ENCODE results near the gene GAST.
"Not testable (repeated sequence)": the region's sequence is repeated elsewhere in the genome, so short reads cannot be mapped to it uniquely, and the experiment has no call there.

GAST gene

DNA sequence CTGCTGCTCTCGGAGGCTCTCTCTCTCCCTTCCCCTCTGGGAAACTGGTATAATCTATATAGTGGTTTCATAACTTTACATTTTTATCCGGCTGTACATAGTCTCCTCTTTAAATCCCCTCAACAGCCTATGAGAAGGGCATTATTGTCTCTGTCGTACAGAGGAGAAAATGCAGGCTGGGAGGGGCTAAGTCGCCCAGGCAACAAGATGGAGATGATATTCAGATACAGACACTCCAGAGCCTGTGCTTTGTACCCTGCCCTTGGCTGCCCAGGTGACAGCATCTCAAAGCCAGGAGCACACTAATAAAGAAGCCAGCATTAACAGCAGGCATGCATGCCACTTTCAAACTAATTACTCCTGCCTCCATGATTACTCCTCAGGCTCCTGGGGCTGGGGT lies 28.1 kb upstream of the GAST start:
- no peak for DNase-seq

DNA sequence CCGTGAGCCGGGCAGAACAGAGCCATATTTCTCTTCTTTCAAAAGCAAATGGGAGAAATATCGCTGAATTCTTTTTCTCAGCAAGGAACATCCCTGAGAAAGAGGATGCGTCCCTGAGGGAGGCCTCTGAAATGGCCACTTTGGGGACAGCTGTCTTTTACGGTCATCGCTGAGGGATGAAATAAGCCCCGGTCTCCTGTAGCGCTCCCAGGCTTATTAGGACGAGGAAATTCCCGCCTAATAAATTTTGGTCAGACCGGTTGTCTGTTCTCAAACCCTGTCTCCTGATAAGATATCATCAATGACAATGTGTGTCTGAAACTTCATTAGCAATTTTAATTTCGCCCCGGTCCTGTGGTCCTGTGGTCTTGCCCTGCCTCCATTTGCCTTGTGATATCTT lies 26.4 kb upstream of the GAST start:
- DNase-seq, result not testable (repeated sequence)

DNA sequence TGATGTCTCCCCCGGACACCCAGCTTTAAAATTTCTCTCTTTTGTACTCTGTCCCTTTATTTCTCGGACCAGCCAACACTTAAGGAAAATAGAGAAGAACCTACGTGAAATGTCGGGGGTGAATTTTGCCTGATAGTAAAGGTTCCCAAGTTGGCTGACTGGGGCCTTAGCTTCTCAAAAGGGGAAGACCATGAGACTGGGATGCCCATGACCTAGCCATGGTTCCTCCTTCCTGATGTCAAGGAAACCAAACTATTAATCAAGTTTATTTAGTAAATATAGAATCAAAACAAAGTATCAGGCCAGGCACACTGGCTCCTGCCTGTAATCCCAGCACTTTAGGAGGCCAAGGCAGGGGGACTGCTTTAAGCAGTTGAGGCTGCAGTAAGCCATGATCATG lies 25.9 kb upstream of the GAST start:
- DNase-seq, result no peak

DNA sequence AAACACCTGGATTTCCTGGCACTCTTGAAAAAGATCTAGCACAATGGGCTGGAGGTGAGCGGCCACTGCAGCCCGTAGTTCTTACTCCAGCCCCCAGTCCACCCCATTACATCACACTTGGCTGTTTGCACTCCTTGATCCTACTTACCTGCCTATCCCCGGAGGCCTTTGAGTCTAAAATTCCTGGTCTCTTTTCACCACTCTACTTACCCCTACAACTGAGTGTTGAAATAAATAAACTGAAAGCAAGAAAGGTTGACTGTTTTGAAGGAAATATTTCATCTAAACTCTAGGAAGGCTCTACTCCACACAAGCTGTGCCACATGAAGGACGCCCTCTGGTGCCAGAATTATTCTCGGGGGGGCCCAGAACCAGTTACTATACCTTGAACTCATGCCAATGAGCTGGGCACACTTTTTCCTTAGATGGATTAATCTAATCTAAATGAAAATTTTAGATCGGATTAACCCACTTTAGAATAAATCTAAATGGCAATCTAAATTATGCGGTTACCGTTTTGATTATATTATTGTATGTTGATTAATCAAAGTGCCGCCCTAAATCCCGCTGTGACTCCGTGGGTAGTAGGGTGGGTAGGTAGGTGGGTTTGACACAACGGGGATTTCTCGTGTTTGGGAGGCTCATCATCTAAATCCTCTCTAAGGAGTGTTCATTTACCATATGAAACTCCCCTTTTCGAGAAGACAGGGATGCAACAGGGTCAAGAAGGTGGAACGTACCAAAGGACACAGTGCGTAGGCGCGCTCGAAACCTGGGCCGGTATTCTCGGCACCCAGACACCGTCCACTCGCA lies 24.1 kb upstream of the GAST start:
- DNase-seq, result peak; percentile 55

DNA sequence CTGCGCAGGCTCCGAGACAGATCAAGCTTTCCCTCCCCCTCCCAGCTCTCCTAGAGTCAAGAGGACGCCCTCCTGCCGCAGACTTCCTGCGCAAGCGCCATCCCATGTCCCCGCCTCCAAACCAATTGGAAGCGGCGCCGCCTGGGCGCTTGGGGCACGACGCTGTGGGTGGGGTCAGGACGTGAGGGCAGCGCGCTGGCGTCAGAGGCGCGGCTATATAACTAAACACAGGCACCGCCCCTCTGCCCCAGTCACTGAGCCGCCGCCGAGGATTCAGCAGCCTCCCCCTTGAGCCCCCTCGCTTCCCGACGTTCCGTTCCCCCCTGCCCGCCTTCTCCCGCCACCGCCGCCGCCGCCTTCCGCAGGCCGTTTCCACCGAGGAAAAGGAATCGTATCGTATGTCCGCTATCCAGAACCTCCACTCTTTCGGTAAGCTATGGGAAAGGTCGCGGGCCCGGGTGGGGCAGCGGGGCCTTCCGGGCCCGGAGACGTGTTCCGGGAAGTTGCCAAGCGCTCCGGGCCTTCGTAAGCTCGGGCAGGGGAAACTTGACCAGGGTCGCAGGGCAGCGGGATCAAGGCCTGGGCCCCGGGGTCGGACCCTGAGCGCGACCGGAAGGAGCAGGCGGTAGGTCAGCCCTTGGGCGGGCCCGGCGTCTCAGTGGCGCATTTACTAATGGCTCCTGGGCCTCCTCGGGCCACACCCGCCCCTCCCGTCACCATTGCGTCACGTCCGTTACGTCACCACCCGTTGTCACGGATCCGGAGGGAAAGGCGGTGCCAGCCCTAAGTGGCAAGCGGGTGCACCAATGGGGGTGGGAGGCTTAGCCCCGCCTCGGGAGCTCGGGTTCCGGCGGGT lies 23.3 kb upstream of the GAST start, which contains the start of gene EIF1:
EIF1 (plus strand) TSS at position 245 of the 856 bp plus-strand sequence; CDS start at position 399, 154 bp downstream.
- peak; percentile 100 for DNase-seq

DNA sequence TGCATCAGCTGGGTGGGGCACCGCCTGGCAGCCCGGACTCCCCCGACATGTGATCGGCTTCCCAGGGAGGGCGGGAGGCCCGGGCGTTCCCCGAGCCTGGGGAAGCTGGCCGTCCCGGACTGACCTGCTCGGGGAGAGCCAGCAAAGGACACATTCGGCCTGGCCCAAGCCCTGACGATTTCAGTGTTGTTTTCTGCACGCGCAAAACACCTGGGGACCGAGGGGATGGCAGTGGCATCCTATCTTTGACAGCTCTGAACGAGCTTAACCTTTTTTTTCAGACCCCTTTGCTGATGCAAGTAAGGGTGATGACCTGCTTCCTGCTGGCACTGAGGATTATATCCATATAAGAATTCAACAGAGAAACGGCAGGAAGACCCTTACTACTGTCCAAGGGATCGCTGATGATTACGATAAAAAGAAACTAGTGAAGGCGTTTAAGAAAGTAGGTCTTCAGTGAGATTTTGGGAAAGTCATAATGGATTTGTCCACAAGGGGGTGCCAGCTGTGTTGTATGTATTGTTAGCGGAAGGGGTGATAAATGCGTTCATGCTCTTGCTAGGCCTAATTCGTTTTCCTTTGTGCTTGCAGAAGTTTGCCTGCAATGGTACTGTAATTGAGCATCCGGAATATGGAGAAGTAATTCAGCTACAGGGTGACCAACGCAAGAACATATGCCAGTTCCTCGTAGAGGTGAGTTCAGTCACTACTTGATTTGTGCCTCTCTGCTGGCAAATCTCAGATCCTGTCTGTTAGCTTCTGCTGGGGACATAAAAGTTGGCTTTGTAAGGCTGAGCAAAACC lies 22.4 kb upstream of the GAST start:
- DNase-seq, result no peak

DNA sequence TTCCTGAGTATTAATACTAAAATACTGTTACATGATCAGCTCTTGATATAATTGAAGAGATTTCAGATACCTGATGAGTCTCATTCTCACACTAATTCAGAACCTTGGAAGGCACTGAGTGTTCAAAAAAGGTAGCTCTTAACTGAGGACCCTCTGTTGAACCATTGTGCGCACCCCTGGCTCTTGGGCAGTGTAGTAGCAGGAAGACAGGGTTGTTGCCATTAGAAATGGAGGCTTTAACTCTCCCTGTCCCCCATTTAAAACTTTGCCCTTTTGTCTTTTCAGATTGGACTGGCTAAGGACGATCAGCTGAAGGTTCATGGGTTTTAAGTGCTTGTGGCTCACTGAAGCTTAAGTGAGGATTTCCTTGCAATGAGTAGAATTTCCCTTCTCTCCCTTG lies 21.6 kb upstream of the GAST start:
- no peak for DNase-seq

DNA sequence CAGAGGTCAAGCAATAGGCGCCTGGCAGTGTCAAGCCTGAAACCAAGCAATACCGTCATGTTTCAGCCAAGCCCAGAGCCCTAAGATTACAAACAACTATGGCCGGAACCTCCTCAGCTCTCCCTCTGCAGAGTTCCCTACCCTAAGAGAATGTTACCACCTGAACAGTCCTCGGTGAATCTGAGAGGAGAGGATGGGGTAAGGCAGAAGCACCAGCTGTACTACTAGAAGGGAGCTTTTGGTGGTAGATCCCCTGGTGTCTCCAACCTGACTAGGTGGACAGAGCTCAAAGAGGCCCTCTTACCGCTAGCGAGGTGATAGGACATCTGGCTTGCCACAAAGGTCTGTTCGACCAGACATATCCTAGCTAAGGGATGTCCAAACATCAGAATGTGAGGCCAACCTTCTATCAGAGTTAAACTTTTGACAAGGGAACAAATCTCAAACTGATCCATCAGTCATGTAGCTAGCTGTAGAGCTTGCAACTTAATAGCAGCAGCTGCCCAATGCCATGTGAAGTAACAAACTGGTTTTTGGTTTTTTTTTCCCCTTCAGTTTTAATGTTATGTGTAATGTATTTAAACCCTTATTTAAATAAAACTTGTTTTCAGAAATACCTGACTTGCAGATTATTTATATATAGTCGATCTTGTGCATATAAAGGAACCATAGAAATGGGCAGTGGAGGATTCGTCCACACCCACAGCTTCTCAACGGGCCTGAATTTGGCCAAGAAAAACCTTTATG lies 20.9 kb upstream of the GAST start:
- no peak for DNase-seq

DNA sequence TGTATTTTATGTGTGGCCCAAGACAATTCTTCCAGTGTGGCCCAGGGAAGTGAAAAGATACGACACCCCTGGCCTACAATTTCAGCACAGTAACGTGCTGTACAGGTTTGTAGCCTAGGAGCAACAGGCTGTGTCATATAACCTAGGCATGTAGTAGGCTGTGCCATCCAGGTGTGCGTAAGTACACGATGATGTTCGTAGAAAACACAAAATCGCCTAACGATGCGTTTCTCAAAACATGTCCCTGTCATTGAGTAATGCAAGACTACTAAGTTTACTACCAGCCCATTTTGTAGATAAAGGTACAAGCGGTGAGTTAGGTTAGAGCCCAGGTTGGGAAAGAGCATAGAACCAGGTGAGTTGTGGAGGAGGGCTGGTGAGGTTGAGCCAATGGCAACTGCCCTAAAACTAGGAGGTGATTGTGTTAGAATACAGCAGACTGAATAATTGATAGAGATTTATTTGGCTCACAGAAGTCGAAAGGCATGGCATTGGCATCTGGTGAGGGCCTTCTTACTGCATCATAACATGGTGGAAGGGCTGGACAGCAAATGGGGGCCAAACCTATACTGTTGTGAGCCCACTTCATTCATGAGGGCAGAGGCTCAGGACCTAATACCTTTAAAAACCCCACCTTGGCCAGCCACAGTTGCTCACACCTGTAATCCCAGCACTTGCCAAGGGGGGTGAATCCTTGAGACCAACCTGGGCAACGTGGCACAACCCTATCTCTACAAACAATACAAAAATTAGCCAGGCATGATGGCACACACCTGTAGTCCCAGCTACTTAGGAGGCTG lies 19.2 kb upstream of the GAST start:
- DNase-seq, result no peak

DNA sequence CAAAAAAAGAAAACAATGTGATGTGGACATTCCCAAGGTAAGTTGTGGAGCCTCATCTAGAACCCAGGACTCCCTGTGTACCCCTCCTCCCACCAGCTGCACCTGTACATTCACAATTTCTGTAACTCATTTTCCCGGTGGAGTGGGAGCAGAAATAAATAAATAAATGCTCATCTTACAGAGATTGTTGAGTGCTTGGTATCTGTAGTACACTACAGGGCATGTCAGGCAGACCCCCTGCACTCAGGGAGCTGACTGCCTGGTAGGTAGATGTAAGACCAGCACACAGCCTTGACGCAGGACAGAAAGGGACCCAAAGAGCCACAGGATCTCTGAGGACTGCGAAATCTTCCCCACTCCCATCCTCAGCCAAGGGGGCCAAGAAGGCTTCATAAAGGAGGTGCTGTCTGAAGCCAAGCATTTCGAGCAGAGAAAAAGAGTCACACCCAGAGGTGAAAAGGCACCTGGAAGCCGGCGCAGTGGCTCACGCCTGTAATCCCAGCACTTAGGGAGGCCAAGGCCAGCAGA lies 16.9 kb upstream of the GAST start:
- DNase-seq, result no peak

DNA sequence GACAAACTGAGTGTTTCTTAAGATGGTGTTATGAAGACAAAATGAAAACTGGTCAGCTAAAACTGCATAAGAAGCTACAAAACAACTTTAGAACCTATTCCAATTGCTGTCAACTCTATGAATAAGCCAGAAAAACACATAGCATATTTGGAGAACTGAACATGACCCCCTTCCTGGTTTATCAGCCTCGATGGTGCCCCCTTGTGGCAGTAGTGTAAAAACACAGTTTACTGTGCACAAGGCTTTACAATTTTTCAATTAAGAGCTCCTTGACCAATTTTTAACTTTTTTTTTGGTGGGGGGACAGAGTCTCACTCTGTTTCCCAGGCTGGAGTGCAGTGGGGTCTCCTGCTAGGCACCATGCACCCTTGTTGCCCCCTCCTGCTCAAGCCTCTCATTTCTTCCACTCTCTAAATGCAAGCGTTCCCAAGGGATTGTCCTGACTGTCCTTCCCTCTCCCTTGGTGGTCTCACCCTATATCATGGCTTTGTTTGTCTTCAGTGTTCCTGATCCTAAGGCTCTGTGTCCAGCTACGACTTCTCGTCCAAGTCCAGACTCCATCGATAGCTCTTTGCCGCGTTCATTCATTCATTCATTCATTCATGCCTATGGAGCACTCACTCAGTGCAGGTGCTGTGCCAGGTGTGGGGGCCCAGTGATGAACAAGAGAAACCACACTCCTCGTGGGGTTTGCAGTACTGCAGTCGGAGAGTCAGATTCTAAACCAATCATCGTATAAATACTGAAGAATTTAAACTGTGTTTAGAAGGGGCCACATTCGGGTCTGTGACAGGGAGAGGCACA lies 16.0 kb upstream of the GAST start:
- DNase-seq, result peak; percentile 67

DNA sequence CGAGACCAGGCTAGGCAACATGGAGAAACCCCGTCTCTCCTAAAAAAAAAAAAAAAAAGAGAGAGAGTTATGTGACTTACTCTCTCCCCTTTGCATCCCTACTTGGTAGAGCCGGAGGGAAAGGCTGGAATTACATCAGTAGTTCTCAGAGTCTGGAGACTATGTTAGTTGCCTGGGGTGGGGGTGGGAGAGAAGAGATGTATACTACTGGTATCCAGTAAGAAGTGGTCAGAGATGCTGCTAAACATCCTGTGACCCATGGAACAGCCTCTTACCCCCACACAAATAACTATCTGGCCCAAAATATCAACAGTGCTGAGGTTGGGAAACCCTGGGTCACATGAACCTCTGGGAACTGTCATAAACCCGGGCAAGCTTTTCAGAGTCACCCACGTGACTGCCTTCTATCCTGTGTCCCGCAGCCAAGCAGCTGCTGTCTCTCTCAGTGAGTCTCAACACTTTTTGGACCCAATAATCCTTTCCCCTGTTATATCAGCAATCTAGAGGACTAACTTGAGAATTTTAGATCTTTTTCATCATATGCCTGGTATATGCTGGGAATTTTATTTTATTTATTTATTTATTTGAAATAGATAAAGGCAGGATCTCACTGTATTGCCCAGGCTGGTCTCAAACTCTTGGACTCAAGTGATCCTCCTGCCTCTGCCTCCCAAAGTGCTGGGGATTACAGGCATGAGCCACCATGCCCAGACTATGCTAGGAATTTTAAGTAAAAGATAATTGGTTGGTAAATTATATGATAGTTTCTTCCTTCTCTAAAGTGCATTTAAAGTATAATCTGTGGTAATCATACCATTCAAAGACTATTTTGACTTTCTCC lies 14.8 kb upstream of the GAST start:
- peak; percentile 67 for DNase-seq

DNA sequence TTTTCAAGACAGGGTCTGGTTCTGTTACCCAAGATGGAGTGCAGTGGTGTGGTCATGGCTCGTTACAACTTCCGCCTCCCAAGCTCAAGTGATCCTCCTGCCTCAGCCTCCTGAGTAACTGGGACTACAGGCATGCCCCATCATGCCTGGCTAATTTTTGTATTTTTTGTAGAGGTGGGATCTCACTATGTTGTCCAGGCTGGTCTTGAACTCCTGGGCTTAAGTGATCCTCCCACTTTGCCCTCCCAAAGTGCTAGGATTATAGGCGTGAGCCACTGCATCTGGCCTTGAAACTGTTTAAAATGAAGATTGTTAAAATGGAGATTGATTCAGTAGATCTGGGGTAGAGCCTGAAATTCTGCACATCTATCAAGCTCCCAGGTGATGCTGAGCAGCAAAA lies 11.3 kb upstream of the GAST start:
- not testable (repeated sequence) for DNase-seq

DNA sequence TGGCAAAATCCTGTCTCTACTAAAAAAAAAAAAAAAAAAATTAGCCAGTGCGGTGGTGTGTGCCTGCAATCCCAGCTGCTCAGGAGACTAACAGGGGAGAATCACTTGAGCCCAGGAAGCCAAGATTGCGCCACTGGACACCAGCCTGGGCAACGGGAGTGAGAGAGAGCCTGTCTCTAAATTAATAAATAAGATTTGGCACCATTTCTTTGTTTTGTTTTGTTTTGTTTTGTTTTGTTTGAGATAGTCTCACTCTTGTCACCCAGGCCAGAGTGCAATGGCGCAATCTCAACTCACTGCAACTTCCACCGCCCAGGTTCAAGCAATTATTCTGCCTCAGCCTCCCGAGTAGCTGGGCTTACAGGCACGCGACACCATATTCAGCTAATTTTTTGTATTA lies 9.4 kb upstream of the GAST start:
- no peak for DNase-seq

DNA sequence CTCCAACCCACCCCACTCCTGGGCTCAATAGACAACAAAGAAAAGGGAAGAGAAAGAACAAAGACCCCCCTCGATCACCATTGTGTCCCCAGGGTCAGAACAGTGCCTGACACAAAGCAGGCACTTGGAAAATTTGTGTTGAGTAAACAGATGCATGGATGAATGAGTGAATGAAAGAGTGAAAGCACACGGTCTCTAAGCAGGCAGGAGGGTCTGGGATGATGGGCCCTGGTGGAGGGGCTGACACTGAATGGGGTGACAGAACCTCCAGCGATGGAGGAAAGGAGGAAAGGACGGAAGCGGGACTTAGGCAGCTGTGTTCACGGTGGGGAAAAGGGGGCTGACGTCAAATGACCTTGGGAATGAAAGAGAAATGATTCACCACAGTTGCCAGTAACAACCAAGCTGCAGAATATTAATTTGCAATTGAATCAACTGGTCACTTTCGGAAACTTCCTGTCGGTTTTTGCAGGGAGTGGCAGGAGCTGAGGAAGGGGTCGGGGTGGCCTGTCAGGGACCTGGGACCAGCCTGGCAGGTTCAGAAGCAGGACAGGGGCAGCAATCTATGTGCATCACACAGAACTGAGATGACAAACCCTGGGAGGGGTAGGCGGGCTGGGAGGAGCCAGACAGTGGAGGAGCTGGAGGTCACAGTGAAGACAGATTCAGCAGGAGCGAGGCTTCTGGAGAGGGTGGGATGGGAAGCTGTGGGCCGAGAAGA lies 6.7 kb upstream of the GAST start:
- no peak for DNase-seq

DNA sequence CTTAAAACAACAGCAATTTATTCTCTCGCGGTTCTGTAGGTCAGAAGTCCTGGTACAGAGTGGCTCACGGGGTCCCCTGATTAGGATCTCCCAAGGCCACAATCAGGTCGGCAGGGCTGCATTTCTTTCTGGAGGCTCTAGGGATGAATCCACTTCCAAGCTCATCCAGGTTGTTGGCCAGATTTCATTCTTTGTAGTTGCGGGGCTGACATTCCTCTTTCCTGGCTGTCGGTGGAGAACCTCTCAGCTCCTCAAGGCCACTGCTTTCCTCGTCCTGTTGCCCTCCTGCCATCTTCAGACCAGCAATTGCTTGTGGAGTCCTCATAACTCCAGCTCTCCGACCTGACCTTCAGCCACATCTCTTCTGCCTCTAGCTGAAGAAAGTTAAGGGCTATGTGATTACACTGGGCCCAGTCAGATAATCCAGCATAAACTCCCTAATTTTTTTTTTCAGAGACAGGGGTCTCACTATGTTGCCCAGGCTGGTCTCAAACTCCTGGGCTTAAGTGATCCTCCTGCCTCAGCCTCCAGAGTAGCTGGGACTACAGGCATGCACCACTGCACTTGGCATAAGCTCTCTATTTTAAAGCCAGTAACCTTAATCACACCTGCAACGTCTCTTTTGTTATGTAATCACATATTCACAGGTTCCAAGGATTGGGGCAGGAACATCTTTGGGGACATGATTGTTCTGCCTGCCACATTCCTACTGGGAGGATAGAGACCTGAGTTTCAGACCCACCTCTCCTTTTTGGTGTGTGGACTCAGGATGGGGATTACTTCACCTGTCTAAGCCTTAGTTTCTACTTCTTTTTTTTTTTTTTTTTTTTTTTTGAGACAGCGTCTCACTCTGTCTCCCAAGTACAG lies 4.1 kb upstream of the GAST start:
- DNase-seq, result no peak

DNA sequence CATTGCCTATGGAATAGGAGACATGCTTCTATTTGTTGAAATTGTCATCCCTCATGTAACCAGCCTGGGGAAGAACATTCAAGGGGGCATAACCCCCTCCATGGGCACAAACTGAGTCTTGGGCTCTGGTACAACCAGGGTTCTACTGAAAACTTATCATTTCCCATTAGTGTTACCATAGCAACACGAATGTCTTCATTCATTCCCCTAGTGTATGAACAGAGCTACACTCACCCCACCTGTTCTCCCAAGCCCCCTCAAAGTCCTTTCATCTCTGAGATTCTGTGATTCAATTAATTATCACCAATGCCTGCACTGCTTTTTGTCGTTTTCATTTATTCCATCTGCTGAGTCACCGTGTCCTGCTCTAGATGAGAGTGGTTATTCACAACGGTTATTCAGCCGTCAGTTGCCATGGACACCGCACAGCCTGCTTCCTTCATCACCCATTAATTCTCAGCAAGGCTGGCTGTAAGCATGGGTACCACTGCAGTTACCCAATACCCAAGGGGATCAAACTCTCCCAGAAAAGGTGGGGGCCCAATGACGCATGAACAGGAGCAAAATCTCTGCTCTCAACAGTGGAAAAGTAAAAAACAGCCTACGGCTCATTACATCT lies 1.6 kb upstream of the GAST start:
- DNase-seq, result peak; percentile 52
